Measurements from ENCODE around the gene YLPM1. TPM values are rescaled to one million over a fixed set of nuclear protein-coding genes. Genes with fewer than 3 reads are reported as not detected.

YLPM1 gene
- total RNA-seq, 4 donors from 2014 or later, result 71.3 to 104 (median 84.8) TPM

GRCh38 chr14:74840603-74841030 lies 77.5 kb downstream of the YLPM1 start:
- H3K4me3 ChIP-seq (replicated peaks in 1 of 3), result no peak overlapping the region
- no peaks in the 10 kb centered on the region for H3K27me3 ChIP-seq
- H3K4me1 ChIP-seq, result peaks cover 0 to 20% of the 10 kb centered on the region in 2 donors
- TF ChIP-seq CTCF (IDR thresholded peaks at IDR 0.05), result no peak
- no peak for TF ChIP-seq POLR2A (IDR thresholded peaks at IDR 0.05)
- intact Hi-C loops (cut with DNase I), result no loop called here
- H3K27ac ChIP-seq, result no peak overlapping the region
- 94 to 95% methylated on average over 5 of the region's 5 CpGs for WGBS, 2 donors
- no peaks in the 10 kb centered on the region for H3K9me3 ChIP-seq
- DNase-seq, result no peak
- H3K36me3 ChIP-seq, result peaks cover 0 to 4% of the 10 kb centered on the region in 2 donors

- no peak for TF ChIP-seq CTCF (IDR thresholded peaks at IDR 0.05)
- no peak for TF ChIP-seq POLR2A (IDR thresholded peaks at IDR 0.05)
- no peak for DNase-seq
- 93 to 95% methylated on average over 4 of the region's 4 CpGs for WGBS, 2 donors
- intact Hi-C loops (cut with DNase I), result no loop called here
- Histone ChIP-seq H3K27ac (no peak overlapping the region), H3K9me3 (no peaks in the 10 kb centered on the region), H3K4me3 (replicated peaks in 1 of 3) (no peak overlapping the region), H3K27me3 (no peaks in the 10 kb centered on the region), H3K36me3 (peaks cover 0 to 4% of the 10 kb centered on the region in 2 donors), H3K4me1 (peaks cover 0 to 16% of the 10 kb centered on the region in 2 donors)
These were observed 78.4 kb downstream of the YLPM1 start for GRCh38 chr14:74841230-74842207.

- Histone ChIP-seq H3K9me3 (no peaks in the 10 kb centered on the region), H3K4me1 (peaks cover 5 to 8% of the 10 kb centered on the region in 2 donors), H3K4me3 (replicated peaks in 1 of 3) (no peak overlapping the region), H3K27ac (no peak overlapping the region), H3K36me3 (peaks cover 0 to 4% of the 10 kb centered on the region in 2 donors), H3K27me3 (no peaks in the 10 kb centered on the region)
- TF ChIP-seq POLR2A (IDR thresholded peaks at IDR 0.05) (no peak), CTCF (IDR thresholded peaks at IDR 0.05) (no peak)
- no peak for DNase-seq
- intact Hi-C loops (cut with DNase I), result no loop called here
These were observed 80.5 kb downstream of the YLPM1 start for GRCh38 chr14:74843653-74844052.

- Histone ChIP-seq H3K27me3 (no peaks in the 10 kb centered on the region), H3K9me3 (no peaks in the 10 kb centered on the region), H3K27ac (no peak overlapping the region), H3K36me3 (no peaks in the 10 kb centered on the region), H3K4me3 (replicated peaks in 1 of 3) (no peak overlapping the region), H3K4me1 (peaks cover 5 to 13% of the 10 kb centered on the region in 2 donors)
- WGBS, 2 donors, result 48 to 68% methylated on average over 3 of the region's 3 CpGs
- no peak for TF ChIP-seq POLR2A (IDR thresholded peaks at IDR 0.05)
- TF ChIP-seq CTCF (IDR thresholded peaks at IDR 0.05), result no peak
- no peak for DNase-seq
- intact Hi-C loops (cut with DNase I), result no loop called here
These were observed 83.1 kb downstream of the YLPM1 start for GRCh38 chr14:74846168-74846567.

Measured in thyroid gland (tissue), 4 donors.